Nephron progenitor cell (in vitro differentiated cells): ENCODE data around the gene GPR62.

ENCODE experiments used
- DNase-seq: peaks from one replicate; pipeline ENCODE4 v3.0.0; 2021
- H3K27ac Mint-ChIP-seq: 2 replicates; pipeline ENCODE4 v1.8.0; 2021; ENCODE audit warnings: mild to moderate bottlenecking, moderate library complexity, mixed read lengths
- H3K27me3 Mint-ChIP-seq: 2 replicates; pipeline ENCODE4 v1.8.0; 2021; ENCODE audit warnings: mild to moderate bottlenecking, low read depth, mixed read lengths; ENCODE audit not compliant: poor library complexity
- H3K36me3 Mint-ChIP-seq: 2 replicates; pipeline ENCODE4 v1.8.0; 2021; ENCODE audit warnings: low read depth, mixed read lengths
- H3K4me1 Mint-ChIP-seq: 2 replicates; pipeline ENCODE4 v1.8.0; 2021; ENCODE audit warnings: mixed read lengths
- H3K4me3 Mint-ChIP-seq: 2 replicates; pipeline ENCODE4 v1.8.0; 2021; ENCODE audit warnings: mild to moderate bottlenecking, moderate library complexity, mixed read lengths
- H3K9me3 Mint-ChIP-seq: 2 replicates; pipeline ENCODE4 v1.8.0; 2021; ENCODE audit warnings: mild to moderate bottlenecking, moderate library complexity, mixed read lengths
- TF ChIP-seq, protein P1 (sequence below): fragments of 200-600 bp; sonication (generic); IDR thresholded peaks from 2 replicates; pipeline ENCODE4 v1.5.0; 2021; ENCODE audit warnings: antibody characterized with exemption

Gene GPR62

DNA sequence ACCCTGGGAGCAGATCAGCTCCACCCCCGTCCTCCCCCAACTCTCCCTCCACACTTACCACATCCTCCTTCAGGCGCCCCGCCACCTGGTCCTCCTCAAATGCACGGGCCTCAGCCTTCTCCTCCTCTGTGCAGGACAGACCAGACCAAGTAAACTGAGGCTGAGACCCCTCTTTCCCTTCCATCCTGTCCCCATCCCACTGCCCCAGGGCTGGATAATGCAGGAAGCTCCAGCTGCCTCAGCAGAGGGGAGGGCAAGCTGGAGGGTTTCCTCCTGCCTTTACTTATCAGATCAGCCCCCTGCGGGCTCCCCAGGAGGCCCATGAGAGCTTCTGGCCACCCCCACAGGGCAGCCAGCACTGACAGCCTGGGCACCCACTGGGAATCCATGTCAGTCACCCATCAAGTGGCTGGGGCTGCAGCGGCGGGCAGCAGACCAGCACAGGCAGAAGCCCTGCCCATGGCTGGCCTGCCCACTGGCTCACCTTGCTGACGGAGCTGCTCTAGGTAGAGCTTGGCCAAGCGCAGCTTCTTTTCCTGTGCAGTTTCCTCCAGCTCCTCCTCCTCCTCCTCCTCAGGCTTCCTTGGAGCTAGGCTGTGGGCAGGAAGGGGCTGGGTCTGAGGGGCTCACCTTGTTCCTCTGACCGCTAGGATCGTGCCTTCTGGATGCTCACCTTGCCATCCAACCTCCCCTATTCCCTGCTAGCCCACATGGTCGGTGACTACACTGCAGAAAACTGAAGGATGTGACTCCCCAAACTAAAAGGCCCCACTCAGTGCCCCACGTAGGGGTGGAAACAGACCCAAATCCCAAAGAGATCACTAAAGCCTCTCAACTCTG lies 17.4 kb upstream of the GPR62 start:
- Mint-ChIP-seq H3K36me3 (peaks cover 28% of the 10 kb centered on the region), H3K4me3 (no peak overlapping the region), H3K27me3 (peaks cover 3% of the 10 kb centered on the region), H3K4me1 (peaks cover 30% of the 10 kb centered on the region), H3K27ac (peak overlapping the region; percentile 36), H3K9me3 (no peaks in the 10 kb centered on the region)
- no peak for DNase-seq
- TF ChIP-seq, protein P1, sequence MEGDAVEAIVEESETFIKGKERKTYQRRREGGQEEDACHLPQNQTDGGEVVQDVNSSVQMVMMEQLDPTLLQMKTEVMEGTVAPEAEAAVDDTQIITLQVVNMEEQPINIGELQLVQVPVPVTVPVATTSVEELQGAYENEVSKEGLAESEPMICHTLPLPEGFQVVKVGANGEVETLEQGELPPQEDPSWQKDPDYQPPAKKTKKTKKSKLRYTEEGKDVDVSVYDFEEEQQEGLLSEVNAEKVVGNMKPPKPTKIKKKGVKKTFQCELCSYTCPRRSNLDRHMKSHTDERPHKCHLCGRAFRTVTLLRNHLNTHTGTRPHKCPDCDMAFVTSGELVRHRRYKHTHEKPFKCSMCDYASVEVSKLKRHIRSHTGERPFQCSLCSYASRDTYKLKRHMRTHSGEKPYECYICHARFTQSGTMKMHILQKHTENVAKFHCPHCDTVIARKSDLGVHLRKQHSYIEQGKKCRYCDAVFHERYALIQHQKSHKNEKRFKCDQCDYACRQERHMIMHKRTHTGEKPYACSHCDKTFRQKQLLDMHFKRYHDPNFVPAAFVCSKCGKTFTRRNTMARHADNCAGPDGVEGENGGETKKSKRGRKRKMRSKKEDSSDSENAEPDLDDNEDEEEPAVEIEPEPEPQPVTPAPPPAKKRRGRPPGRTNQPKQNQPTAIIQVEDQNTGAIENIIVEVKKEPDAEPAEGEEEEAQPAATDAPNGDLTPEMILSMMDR, result no peak

- H3K27me3 Mint-ChIP-seq, result peaks cover 3% of the 10 kb centered on the region
- no peaks in the 10 kb centered on the region for H3K9me3 Mint-ChIP-seq
- H3K27ac Mint-ChIP-seq, result no peak overlapping the region
- no peak for DNase-seq
- H3K36me3 Mint-ChIP-seq, result peaks cover 24% of the 10 kb centered on the region
- peak overlapping the region; percentile 31 for H3K4me3 Mint-ChIP-seq
- TF ChIP-seq, protein P1, result no peak
- H3K4me1 Mint-ChIP-seq, result peaks cover 38% of the 10 kb centered on the region
Measured at GRCh38 chr3:51938780-51939425, 16.3 kb upstream of the GPR62 start.

DNA sequence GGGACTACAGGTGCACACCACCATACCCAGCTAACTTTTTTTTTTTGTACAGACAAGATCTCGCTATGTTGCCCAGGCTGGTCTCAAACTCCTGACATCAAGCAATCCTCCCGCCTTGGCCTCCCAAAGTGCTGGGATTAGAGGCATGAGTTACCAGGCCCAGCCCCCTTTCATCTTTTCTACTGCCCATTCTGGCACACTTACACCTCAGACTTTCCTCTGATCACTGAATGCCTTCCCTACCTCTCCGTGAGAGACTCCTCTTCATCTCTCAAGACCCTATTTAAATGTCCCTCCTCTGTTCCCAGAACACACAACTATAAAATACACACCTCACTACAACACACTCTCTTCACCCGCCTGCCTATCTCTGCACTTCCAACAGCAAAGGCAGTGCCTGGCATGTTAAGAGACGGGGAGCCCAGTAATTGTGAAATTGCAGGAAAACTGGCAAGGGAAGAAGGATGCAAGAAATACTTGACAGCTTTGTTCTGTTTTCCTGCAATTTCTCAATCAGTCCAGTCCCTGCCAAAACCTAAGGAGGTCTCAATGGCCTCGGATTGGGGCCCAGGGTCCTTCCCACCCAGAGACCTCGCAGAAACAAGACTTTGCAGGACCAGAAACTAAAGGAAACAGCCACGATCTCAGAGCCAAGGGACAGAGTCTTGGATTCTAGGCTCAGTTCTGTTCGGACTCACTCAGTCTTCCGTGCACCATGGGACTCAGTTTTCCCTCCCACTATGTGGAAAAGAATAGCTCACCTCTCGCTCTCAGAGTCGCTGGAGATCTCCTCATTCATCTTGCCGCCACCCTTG lies 14.3 kb upstream of the GPR62 start:
- peaks cover 42% of the 10 kb centered on the region for H3K4me1 Mint-ChIP-seq
- peak overlapping the region; percentile 92 for H3K4me3 Mint-ChIP-seq
- H3K9me3 Mint-ChIP-seq, result no peaks in the 10 kb centered on the region
- DNase-seq, result no peak
- H3K27me3 Mint-ChIP-seq, result peaks cover 3% of the 10 kb centered on the region
- peaks cover 17% of the 10 kb centered on the region for H3K36me3 Mint-ChIP-seq
- TF ChIP-seq, protein P1, result no peak
- peak overlapping the region; percentile 41 for H3K27ac Mint-ChIP-seq

- TF ChIP-seq, protein P1, result no peak
- H3K9me3 Mint-ChIP-seq, result no peaks in the 10 kb centered on the region
- DNase-seq, result no peak
Measured at GRCh38 chr3:51941463-51941797, 13.8 kb upstream of the GPR62 start.

GRCh38 chr3:51941798-51942602 lies 13.2 kb upstream of the GPR62 start, which contains the start of the genes PARP3 and RRP9:
TSS of gene PARP3 (plus strand) at chr3:51942363. CDS start at chr3:51943356, 993 bp downstream.
TSS of gene RRP9 (minus strand) at chr3:51941904. CDS start at chr3:51941867, 37 bp downstream.
- no peaks in the 10 kb centered on the region for H3K9me3 Mint-ChIP-seq
- TF ChIP-seq, protein P1, result peak; percentile 99
- peaks cover 47% of the 10 kb centered on the region for H3K4me1 Mint-ChIP-seq
- DNase-seq, result peak; percentile 100
- H3K4me3 Mint-ChIP-seq, result peak within 1 kb of the TSS; percentile 92
- H3K27ac Mint-ChIP-seq, result peak within 1 kb of the TSS; percentile 41
- peaks cover 12% of the 10 kb centered on the region for H3K36me3 Mint-ChIP-seq
- H3K27me3 Mint-ChIP-seq, result peaks cover 3% of the 10 kb centered on the region

More at GRCh38 chr3:51941463-51941797, 13.8 kb upstream of the GPR62 start:
- peak overlapping the region; percentile 41 for H3K27ac Mint-ChIP-seq
- H3K36me3 Mint-ChIP-seq, result peaks cover 17% of the 10 kb centered on the region
- peaks cover 42% of the 10 kb centered on the region for H3K4me1 Mint-ChIP-seq
- peak overlapping the region; percentile 92 for H3K4me3 Mint-ChIP-seq
- H3K27me3 Mint-ChIP-seq, result peaks cover 3% of the 10 kb centered on the region
